GM19395 (cell line): ENCODE data around the gene MAGI2.

Experiments used
- ATAC-seq: cut with Tn5 transposase; IDR thresholded peaks from one replicate; pipeline ENCODE4 v1.9.1; 2021; ENCODE audit warnings: mild to moderate bottlenecking, moderate library complexity; ENCODE audit not compliant: unreplicated experiment

MAGI2 gene

GRCh38 chr7:79272938-79273337, 180.5 kb downstream of the MAGI2 start:
- ATAC-seq, result no peak

- peak; percentile 87 for ATAC-seq
These were observed 181.3 kb downstream of the MAGI2 start for GRCh38 chr7:79272066-79272669.

- ATAC-seq, result no peak
These were observed 184.7 kb downstream of the MAGI2 start for GRCh38 chr7:79268730-79269129.

- ATAC-seq, result no peak
These were observed 194.6 kb downstream of the MAGI2 start for GRCh38 chr7:79258826-79259225.

GRCh38 chr7:79257959-79258358, 195.5 kb downstream of the MAGI2 start:
- no peak for ATAC-seq

GRCh38 chr7:79245623-79246249, 207.7 kb downstream of the MAGI2 start:
- ATAC-seq, result no peak

- ATAC-seq, result no peak
These were observed 209.0 kb downstream of the MAGI2 start for GRCh38 chr7:79244482-79244881.

GRCh38 chr7:79241288-79242060, 212.0 kb downstream of the MAGI2 start:
- ATAC-seq, result no peak

GRCh38 chr7:79240413-79240812, 213.1 kb downstream of the MAGI2 start:
- no peak for ATAC-seq

- no peak for ATAC-seq
These were observed 217.0 kb downstream of the MAGI2 start for GRCh38 chr7:79236352-79237028.

- no peak for ATAC-seq
These were observed 226.4 kb downstream of the MAGI2 start for GRCh38 chr7:79227044-79227443.

GRCh38 chr7:79221211-79221610, 232.3 kb downstream of the MAGI2 start:
- ATAC-seq, result no peak

- ATAC-seq, result no peak
These were observed 235.4 kb downstream of the MAGI2 start for GRCh38 chr7:79217976-79218626.

GRCh38 chr7:79217468-79217867, 236.0 kb downstream of the MAGI2 start:
- ATAC-seq, result no peak

- no peak for ATAC-seq
These were observed 237.2 kb downstream of the MAGI2 start for GRCh38 chr7:79216236-79216635.

GRCh38 chr7:79212334-79212733, 241.1 kb downstream of the MAGI2 start:
- no peak for ATAC-seq

GRCh38 chr7:79211724-79212123, 241.7 kb downstream of the MAGI2 start:
- ATAC-seq, result no peak

- no peak for ATAC-seq
These were observed 253.5 kb downstream of the MAGI2 start for GRCh38 chr7:79199961-79200360.

GRCh38 chr7:79199266-79199665, 254.2 kb downstream of the MAGI2 start:
- no peak for ATAC-seq

- ATAC-seq, result no peak
These were observed 267.9 kb downstream of the MAGI2 start for GRCh38 chr7:79185605-79186004.

- ATAC-seq, result no peak
These were observed 271.2 kb downstream of the MAGI2 start for GRCh38 chr7:79182283-79182682.
